ENCODE results near the gene OSBPL2.

GRCh38 chr20:62286493-62287064, 48.3 kb downstream of the OSBPL2 start:
- TF ChIP-seq CTCF (IDR thresholded peaks at IDR 0.05) (no peak), EP300 (IDR thresholded peaks at IDR 0.05) (no peak), POLR2A (IDR thresholded peaks at IDR 0.05) (no peak), POLR2AphosphoS5 (IDR thresholded peaks at IDR 0.05) (no peak)
